NCI-H2081 (cell line): ENCODE results near the gene CHRNA4.

Experiments used
- DNase-seq, 2 experiments: peaks; one replicate each; lab custom pipeline; 2025; lab: John Stamatoyannopoulos, UW

CHRNA4 gene

GRCh38 chr20:63377951-63378381 is 16.8 kb upstream of the CHRNA4 start:
- DNase-seq: no peak

GRCh38 chr20:63377256-63377941 is 16.2 kb upstream of the CHRNA4 start:
- no peak for DNase-seq

- no peak for DNase-seq
Observed at GRCh38 chr20:63376283-63377250, 15.4 kb upstream of the CHRNA4 start.

- DNase-seq: no peak
Observed at GRCh38 chr20:63375438-63375837, 14.3 kb upstream of the CHRNA4 start.

- DNase-seq: no peak
Observed at GRCh38 chr20:63374504-63374903, 13.4 kb upstream of the CHRNA4 start.

GRCh38 chr20:63373996-63374395 is 12.8 kb upstream of the CHRNA4 start:
- DNase-seq: no peak

- no peak for DNase-seq
Observed at GRCh38 chr20:63372971-63373885, 12.1 kb upstream of the CHRNA4 start.

- DNase-seq: no peak
Observed at GRCh38 chr20:63371291-63371865, 10.2 kb upstream of the CHRNA4 start.

GRCh38 chr20:63370618-63371187 is 9.6 kb upstream of the CHRNA4 start:
- DNase-seq: no peak

- DNase-seq: no peak
Observed at GRCh38 chr20:63369724-63370617, 8.8 kb upstream of the CHRNA4 start.

GRCh38 chr20:63369024-63369530 is 7.9 kb upstream of the CHRNA4 start:
- no peak for DNase-seq

GRCh38 chr20:63368151-63368550 is 7.0 kb upstream of the CHRNA4 start:
- DNase-seq: no peak

- DNase-seq: no peak
Observed at GRCh38 chr20:63367446-63368055, 6.4 kb upstream of the CHRNA4 start.

- DNase-seq: no peak
Observed at GRCh38 chr20:63366390-63367365, 5.5 kb upstream of the CHRNA4 start.

- no peak for DNase-seq
Observed at GRCh38 chr20:63365601-63366389, 4.6 kb upstream of the CHRNA4 start.

GRCh38 chr20:63364801-63365585 is 3.8 kb upstream of the CHRNA4 start:
- no peak for DNase-seq
